Measurements from ENCODE around the gene HOXD10.

DNA sequence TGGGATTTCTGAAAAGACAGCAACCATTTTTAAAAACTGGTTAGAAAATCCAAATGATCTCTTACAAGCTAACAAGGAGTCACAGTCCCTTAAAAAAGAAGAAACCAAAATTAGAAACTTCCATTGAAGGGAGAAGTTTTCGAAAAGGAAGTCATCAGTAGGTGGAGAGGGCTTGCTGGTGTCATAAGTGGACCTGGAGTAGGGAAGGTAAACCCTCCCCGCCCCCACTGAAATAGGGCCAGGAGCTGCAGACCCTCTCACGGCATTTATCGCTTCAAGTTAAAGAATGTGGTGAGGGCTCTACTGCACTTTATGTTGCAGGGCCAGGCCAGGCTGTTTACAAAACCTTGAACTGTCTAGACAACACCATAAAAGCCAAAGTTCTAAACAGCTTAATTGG, 6.6 kb upstream of the HOXD10 start:
- TF ChIP-seq REST (IDR thresholded peaks at IDR 0.05; ENCODE audit: low read depth) (no peak), TAF1 (IDR thresholded peaks at IDR 0.05; ENCODE audit: low read depth) (no peak), RAD21 (IDR thresholded peaks at IDR 0.05; ENCODE audit: low read depth) (no peak), NFIC (IDR thresholded peaks at IDR 0.05) (no peak)
- TF ChIP-seq, protein P1, sequence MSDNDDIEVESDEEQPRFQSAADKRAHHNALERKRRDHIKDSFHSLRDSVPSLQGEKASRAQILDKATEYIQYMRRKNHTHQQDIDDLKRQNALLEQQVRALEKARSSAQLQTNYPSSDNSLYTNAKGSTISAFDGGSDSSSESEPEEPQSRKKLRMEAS (IDR thresholded peaks at IDR 0.05) = no peak
